M059J (cell line): ENCODE measurements around the gene QRFPR. TPM values are rescaled to one million over a fixed set of nuclear protein-coding genes. Genes with fewer than 3 reads are reported as not detected.
"Not testable (repeated sequence)": the region's sequence is repeated elsewhere in the genome, so short reads cannot be mapped to it uniquely, and the experiment has no call there.

ENCODE experiments used
- DNase-seq: peaks from one replicate; pipeline ENCODE4 v3.0.0-alpha.2; 2012; ENCODE audit warnings: low read depth
- total RNA-seq: library from RNA; depleted of rRNA; stranded (reverse); fragments of >200 nt; shearing (Covaris generic); gene quantifications from 2 replicates; pipeline ENCODE4 v1.2.3, GENCODE V29; 2014; rRNA removed

QRFPR gene
- total RNA-seq = not detected in 2 replicates

DNA sequence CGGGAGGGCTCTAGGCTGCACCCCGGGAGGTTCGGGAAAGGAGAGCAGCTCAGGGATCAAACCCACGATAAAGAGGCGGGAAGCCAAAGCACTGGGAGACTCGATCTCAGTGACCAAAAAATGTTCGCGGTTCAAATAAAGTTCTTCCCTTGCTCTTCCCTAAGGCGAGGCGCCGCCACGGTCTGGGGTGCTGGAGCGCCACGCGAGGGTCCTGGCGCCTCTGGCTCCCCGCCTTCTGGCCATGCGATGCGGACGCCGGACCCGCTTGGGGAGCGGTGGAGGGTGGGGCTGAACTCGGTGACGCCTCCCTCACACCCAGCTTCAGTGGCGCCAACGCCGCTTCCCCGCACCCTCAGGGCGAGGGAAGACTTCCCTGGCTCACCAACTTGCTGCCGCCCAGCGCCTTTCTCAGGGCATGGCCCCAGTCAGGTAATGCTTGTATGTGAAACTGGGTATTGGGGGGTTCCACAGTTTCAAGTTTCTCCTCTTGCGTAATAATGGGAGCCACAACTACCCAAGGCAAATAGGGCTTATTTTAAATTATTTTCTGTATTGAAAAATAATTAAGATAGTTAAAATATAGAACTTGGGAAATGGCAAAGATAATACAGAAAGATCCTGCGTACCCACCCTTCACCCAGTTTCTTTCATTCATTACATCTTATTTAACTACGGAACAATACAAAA lies at the start of gene QRFPR:
Gene QRFPR (minus strand): TSS at position 243 of the 687 bp plus-strand sequence. CDS start 371 bp downstream, outside the sequence.
- DNase-seq = no peak

DNA sequence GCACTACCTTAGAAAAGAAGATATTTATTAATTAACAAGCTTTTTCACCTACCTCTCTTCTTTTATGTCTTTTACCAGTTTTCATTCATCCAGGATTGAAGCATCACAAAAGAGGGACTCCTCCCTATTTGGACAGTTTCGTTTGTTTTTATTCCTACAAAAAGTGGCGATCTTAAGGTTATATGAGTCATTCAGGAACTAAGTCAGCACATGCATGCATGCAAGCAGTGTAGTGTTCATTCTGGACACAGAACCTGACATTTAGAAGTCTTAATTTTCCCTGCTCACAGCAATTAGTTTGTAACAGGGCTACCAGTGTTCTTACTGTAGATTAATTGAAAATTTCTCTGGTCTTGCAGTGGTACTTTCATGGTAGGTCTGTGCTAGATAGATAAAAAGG lies 47.9 kb upstream of the QRFPR start:
- peak; percentile 40 for DNase-seq

DNA sequence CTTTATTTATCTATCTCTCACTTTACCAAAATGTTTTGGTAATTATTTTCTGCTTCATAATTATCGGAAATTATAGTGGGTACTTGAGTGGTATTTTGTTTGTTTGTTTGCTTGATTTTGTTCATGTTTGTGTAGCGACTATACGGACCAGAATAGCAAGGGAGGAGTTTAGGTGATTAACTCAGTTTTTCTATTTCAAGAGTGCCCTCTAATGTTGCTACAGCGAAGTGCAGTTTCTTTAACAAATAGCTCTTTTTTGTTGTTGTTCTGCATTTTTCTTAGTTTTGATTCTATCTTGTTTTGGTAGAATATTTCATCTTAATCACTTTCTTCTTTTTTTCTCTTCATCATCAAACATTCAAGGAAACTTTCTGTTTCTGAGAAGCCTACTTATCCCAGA lies 40.8 kb upstream of the QRFPR start:
- peak; percentile 19 for DNase-seq

DNA sequence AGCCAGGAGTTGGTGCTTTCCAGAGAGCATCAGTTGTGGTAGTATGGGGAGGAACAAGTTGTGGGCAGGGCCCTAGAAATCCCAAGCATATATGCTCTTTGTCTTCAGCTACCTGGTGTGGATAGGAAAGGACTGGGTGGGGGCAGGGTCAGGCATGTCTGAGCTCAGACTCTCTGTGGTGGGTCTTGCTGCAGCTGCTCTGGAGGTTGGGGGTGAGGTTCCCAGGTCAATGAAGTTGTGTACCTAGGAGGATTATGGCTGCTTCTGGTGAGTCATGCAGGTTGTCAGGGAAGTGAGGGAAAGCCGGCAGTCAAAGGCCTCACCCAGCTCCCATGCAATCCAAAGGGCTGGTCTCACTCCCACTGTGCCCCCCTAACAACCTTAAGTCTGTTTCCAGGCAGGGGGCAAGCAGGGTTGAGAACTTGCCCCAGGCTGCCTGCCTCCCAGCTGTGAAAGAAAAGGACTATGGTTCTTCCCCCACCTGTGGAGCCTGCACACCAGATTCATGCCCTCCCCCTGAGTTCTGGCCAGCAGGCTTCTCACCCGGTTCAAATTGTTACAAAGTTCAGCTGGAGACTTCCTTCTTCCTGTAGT lies 30.4 kb upstream of the QRFPR start:
- DNase-seq = no peak

DNA sequence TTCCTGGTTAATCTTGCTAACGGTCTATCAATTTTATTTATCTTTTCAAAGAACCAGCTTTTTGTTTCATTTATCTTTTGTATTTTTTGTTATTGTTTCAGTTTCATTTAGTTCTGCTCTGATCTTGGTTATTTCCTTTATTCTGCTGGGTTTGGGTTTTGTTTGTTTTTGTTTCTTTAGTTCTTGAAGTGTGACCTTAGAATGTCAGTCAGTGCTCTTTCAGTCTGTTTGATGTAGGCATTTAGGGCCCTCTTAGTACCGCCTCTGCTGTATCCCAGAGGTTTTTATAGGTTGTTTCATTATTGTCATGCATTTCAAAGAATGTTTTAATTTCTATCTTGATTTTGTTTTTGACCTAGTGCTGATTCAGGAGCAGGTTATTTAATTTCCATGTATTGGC lies 27.7 kb upstream of the QRFPR start:
- not testable (repeated sequence) for DNase-seq

DNA sequence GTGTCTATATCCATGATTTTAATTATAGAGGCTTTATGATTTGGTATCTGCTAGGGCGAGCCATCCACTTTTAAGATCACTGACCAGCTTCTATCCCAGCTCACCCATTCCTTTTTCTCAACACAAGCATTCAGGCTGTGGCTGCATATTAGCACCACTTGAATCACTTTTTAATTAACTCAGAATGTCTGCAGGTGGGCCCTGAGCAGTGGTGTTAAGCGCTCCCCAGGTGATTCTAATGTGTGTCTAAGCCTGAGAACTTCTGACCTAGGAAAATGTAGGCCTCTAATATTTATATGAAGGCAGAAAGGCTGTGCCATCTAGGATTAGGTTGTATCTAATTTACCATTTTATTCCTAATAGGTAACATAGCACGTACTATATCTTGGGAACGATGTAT lies 19.8 kb upstream of the QRFPR start:
- DNase-seq = no peak

DNA sequence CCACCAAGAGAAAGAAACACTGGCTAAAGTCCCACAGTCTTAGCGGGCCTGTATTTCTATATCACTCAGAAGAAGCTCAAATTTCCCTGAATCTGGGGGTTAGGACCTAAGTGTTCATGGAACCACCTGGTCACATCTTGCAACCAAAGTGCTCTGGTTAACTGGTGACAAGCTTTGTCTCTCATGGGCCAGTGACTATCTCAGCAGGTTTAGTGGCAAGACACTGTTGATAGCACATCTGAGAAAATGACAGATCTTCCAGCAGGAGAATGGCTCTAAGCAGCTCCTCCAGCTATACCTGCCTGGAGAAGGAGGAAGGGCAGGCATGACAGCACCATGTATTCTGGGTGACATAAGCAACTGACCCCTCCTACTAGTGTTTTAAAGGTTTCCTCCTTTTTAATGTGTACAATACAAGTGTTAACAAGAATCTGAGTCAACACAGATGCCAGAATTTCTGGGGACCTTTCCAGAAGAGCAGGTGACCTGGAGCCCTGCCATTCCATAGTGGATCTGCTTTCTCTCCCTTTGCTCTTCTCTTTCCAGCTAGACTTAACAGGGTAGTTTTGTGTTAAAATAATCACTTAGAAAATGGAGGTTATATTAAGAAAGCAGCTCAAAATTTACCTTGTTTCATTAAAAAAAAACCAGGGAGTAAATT lies 17.3 kb upstream of the QRFPR start:
- no peak for DNase-seq

DNA sequence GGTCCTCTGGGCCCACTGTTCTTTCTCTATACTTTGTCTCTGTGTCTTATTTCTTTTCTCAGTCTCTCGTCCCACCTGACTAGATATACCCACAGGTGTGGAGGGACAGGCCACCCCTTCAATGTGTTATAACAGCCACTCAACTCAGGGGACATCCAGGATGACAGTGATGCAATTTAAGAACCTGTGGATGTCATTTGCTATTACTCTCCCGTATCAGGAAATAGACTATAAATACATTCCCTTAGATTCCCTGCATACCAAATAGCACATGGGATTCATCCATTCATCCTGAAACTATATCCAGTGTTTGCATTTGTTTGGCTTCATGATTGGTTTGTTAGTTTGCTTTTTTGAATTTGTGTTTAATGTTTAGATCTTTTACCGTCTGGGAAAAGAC lies 16.6 kb upstream of the QRFPR start:
- DNase-seq = no peak

DNA sequence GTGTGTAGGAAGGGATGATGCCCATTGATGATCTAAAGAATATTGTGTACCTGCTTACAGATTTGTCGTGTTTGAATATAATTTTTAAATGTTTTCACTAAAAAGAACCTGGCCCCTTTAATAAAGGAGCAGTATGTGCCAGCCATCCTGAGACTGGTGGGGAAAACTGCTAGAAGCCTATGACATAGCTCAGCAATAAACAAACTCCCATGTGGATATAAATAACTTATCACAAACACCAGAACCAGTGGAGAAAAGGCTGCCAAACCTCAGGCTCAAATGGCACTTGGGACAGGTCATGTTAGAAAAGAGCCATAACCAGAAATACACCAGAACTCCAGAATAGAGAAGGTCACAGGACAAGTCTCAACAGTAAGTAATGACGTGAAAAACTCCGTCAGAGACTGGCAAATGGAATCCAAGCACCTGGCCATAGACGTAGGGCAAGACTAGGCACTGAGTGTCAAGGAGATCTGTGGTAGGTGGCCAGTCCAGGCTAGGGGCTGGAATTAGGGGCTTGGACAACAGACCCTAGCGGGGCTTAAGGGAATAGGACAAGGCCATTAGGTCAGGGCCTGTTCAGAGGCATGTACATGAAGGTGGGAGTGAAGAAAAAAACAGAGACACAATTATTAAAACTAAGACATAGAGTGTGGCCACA lies 11.7 kb upstream of the QRFPR start:
- no peak for DNase-seq

DNA sequence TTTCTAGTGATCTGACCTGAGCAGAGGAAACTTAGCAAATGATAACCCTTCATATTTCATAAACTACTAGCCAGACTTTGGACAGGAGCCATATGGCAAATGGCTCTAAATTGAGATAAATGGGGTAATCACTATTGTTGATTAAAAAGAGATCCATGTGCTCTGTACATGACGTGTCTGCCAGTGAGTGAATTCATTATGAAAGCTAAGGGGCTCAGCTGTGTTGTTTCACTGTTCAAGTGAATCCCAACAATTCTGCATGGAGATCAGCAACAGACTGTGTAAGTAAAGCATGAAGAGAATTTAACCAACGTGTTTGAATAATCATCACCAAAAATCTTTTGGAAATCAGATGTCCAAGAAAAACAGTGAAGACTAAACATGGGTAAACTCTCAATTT lies 9.5 kb upstream of the QRFPR start:
- no peak for DNase-seq

DNA sequence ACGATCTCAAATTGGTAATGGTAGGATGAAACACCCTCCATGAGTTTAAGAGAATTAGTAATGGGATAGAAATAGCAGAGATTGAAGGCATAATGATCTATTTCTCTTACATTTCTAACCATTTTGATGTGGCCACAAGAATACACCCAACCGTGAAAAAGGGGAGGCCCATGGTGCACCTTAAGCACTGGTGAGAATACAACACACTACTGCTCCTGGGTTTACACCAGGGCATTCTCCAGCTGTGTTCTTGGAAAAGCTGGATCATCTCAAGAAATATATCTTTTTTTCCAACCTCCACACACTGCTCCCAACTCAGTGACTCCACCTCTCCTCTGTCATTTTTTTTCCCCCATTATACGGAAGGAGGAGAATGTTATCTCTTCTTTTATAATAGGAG lies 1.5 kb downstream of the QRFPR start:
- DNase-seq = no peak

DNA sequence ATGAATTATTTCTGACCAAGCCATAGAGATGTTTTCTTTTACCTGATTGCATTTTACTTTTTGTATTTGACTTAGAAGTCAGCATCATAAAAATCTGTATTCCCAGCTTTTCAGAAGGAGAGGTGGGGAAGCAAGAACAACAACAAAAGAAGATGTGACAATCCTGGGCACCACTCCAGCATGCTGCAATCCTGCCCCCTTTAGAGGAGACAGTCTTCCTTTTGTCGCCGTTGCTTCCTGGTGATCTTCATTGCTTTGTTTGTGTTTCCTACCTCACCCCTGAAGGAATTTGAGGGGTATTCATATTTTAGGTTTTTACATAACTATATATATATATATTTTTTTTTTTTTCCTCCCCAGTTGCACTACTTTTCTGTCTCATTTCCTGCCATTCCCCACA lies 3.7 kb downstream of the QRFPR start:
- DNase-seq = no peak

DNA sequence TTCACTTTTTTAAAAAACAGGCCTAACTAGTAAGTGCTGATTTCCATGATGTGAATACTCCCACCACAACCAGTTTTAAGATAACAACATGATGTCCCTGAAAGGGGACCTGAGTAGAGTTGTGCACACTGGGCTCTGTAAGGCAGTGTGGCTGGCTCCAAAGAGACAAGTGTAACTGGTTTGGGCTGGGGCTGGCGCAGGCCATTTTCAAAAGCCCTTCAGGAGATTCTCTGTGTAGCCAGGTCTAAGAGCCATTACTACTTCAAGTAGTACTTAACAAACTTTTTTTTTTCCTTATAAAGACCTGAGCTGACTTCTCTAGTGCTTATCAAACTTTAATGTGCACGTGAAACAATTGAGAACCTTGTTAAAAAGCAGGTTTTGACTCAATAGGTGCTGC lies 4.3 kb downstream of the QRFPR start:
- DNase-seq = no peak

DNA sequence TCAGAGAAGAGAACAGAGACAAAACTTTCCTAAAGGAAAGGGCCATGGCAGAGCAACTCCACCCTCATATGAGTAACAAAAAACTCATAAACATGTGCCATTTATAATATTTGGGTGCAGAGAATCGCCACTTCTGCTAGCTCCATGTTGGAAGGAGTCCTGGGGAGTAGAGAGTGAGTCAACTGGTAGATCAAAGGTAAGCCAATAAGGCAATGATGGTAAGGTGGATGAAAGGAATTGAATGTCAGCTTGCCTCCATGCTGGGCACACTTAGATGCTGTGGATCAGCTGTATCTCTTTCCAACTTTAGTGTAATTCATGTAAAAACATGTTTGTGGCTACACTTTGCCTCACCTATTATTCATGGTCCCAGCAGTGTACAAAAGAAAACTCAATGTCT lies 4.7 kb downstream of the QRFPR start:
- DNase-seq = no peak

DNA sequence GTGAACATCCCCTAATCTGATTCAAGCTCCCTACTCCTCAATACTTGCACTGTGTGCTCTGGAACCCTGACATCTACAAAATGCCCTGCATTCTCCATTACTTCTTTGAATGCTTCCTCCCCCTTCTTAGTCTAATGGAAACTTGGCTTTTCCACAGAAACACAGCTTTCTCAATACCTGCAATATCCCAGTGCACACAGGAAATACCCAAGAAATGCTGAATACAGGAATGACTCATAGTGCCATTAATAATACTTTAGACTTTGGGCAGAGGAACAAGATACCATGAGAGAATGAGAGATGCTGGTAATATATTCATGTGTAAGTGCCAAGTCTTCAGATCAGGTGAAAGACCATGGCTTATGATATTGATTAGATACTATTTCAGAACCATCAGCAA lies 5.6 kb downstream of the QRFPR start:
- peak; percentile 48 for DNase-seq

DNA sequence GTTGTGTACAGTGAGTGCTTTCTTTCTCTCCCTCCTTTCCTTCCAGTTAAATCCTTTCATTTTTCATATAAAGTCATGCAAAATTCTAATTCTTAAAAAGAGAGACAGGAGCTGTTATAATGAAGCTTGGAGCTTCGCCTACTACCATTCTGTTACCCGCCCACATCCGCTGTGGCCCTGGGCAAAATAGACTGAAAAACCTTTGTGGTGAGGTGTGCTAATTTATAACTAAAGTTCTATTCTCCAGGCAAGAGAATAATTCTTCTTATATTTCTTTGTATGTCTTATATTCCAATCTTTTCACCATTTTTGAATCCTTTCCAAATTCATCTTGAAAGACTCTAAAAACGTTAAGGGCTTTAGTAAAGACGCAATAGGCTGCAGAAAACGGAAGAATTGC lies 7.0 kb downstream of the QRFPR start:
- peak; percentile 34 for DNase-seq

DNA sequence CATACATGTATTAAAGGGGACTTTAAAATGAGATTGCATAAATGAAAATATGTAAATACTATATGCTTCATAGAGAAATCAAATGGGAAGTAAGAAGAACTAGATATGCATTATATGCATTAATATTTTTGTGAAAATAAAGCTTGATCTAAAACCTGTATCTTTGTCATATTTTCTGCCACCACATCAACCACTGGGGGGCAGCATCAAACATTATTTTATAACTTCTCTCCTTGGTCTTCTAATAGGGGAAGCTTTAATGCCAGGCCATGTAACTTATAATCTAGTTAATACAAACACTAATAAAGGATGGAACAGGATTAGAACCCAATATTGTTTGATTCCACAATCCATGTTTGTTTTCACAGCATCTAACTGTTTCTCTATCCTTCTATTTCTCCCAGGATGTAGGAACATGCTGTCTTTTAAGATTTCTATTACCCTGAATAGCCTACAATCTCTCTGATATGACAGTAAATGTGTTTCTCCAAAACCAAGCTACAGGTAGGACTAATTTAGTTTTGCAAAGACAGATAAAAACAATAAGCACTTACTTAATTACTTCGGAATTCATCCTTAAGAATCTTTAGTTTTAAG lies 10.0 kb downstream of the QRFPR start:
- DNase-seq = peak; percentile 34

DNA sequence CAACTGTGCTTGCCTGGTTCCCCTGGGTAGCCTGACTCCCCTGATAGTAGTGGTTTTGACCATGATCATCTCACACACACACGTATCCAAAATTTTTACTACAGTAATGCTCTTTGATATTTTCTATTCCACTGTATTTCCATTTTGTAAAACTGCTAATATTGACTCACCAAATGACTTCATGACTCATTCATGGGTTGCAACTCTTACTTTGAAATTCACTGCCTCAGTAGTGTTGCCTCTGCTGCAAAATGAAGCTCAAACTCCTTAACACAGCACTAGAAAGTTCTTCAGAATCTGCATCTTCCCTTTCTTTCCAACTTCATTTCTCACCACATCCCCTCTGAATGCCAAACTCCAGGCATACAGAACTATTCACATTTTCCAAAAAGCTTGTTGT lies 20.3 kb downstream of the QRFPR start:
- DNase-seq = peak; percentile 5

DNA sequence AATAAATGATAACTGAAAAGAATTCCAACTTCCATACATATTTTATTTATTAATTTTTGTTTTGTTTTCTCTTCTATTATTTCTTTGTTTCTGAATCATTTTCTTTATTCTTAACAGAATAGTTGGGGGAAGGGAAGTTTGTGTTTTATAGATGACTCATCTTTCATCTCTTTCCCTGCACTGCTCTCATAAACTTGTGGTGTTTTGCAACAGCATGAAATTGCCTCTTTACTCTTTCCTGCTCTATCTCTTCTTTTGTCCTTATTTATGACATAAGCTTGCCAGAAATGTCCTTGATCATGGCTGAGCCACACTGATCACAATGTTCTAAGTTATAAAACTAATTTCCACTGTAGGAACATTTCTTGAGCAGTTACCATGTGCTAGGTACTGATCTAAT lies 22.3 kb downstream of the QRFPR start:
- peak; percentile 52 for DNase-seq

DNA sequence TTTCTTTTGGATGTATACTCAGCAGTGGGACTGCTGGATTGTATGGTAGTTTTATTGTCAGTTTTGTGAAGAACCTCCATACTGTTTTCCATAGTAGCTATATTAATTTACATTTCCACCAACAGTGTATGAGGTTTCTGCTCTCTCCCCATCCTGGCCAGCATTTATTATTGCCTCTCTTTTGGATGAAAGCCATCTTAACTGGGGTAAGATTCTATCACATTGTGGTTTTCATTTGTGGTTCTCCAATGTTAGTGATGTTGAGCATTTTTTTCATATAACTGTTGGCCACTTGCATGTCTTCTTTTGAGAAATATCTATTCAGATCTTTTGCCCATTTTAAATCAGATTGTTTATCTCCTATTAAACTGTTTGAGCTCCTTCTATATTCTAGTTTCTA lies 27.6 kb downstream of the QRFPR start:
- DNase-seq = peak; percentile 40

DNA sequence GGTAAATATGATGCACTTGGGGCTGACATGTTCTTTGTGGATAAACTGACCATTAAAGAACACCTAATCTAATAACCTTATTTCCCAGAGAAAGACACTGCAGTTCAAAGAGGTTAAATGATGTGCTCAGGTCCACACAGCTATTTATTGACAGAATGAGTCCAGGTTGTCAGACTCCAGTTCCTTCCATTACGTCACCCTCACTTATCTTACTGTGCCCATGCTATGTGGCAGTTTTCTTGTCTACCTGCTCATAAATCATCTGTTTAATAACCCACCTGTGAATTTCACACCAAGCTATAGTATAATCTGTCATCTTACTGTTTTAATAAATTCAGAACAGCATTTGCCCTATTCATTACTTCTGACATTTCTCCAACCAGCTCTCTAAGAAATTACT lies 36.7 kb downstream of the QRFPR start:
- no peak for DNase-seq

DNA sequence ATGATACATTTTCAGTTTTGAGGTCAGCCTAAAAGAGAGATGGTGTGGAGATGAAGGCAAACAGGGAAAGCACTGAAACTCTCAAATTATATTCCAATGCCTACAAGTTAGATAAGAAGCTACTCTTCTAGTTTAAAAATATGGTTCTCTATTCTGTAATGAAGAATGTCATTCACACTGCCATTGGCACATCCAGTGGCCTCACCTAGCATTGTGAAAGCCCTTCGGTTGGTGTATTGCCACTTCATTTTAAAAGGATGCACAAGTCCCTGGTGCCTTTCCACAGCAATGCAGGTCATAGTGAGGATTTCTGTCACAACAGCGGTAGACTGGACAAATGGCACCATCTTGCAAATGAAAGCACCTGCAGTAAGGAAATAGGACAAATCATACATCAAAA lies 40.6 kb downstream of the QRFPR start:
- no peak for DNase-seq
